GM21528 (cell line): ENCODE results near the gene RAD50.
A peak's percentile ranks its signal among the peaks of the same experiment; 100 is the strongest.

Source experiments
- ATAC-seq: cut with Tn5 transposase; IDR thresholded peaks from one replicate; pipeline ENCODE4 v1.9.1; 2021; ENCODE audit warnings: mild to moderate bottlenecking, moderate library complexity; ENCODE audit not compliant: unreplicated experiment, low FRiP score

The RAD50 gene

GRCh38 chr5:132658381-132659302 is 101.9 kb downstream of the RAD50 start:
- ATAC-seq = no peak

GRCh38 chr5:132659598-132660493 is 103.1 kb downstream of the RAD50 start:
- ATAC-seq = no peak

GRCh38 chr5:132661231-132662003 is 104.6 kb downstream of the RAD50 start:
- no peak for ATAC-seq

- ATAC-seq = no peak
Observed at GRCh38 chr5:132662004-132662401, 105.2 kb downstream of the RAD50 start.

- ATAC-seq = peak; percentile 68
Observed at GRCh38 chr5:132662925-132663770, 106.4 kb downstream of the RAD50 start.

- peak; percentile 30 for ATAC-seq
Observed at GRCh38 chr5:132663771-132664695, 107.3 kb downstream of the RAD50 start.

GRCh38 chr5:132664696-132665209 is 108.0 kb downstream of the RAD50 start:
- ATAC-seq = no peak

GRCh38 chr5:132665574-132666080 is 108.8 kb downstream of the RAD50 start:
- ATAC-seq = no peak

GRCh38 chr5:132666310-132667123 is 109.7 kb downstream of the RAD50 start:
- no peak for ATAC-seq

GRCh38 chr5:132667309-132667708 is 110.5 kb downstream of the RAD50 start:
- no peak for ATAC-seq

- no peak for ATAC-seq
Observed at GRCh38 chr5:132667761-132668705, 111.3 kb downstream of the RAD50 start.

- ATAC-seq = no peak
Observed at GRCh38 chr5:132668706-132669454, 112.1 kb downstream of the RAD50 start.

GRCh38 chr5:132669455-132669820 is 112.7 kb downstream of the RAD50 start:
- ATAC-seq = no peak

GRCh38 chr5:132669966-132670882 is 113.4 kb downstream of the RAD50 start:
- no peak for ATAC-seq

GRCh38 chr5:132671000-132671399 is 114.2 kb downstream of the RAD50 start:
- no peak for ATAC-seq
